OCI-LY7 (cell line): ENCODE data around the gene TASP1. TPM values are rescaled to one million over a fixed set of nuclear protein-coding genes. Genes with fewer than 3 reads are reported as not detected.

ENCODE experiments used
- BruUV-seq: library from RNA; stranded (reverse); fragments of 400-500 nt; replicated peaks from 2 replicates; lab custom pipeline; 2021; lab: Mats Ljungman, UMichigan
- CTCF ChIA-PET: fragments of 300-600 bp; sonication (Branson Sonifier 250); formaldehyde crosslinking; loops from one replicate; lab custom pipeline; 2022; ENCODE audit warnings: antibody characterized with exemption; ENCODE audit not compliant: unreplicated experiment; lab: Charles Lee
- POLR2A ChIA-PET: fragments of 300-600 bp; sonication (Branson Sonifier 250); formaldehyde crosslinking; loops from one replicate; lab custom pipeline; 2022; ENCODE audit warnings: antibody characterized with exemption; lab: Charles Lee
- DNase-seq: peaks from one replicate; pipeline ENCODE4 v3.0.0-alpha.2; 2015; ENCODE audit warnings: low spot score
- H2AFZ ChIP-seq: fragments of 200-600 bp; sonication (generic), shearing (Covaris generic); 2 replicates; pipeline ENCODE4 v1.6.1; 2014; ENCODE audit warnings: mild to moderate bottlenecking, antibody characterized with exemption, low read length, moderate library complexity
- H3K27ac ChIP-seq: fragments of 200-600 bp; sonication (generic); 2 replicates; pipeline ENCODE4 v1.5.1; 2014; ENCODE audit warnings: mixed run types, low read depth, mild to moderate bottlenecking, moderate library complexity, low read length, inconsistent platforms; ENCODE audit not compliant: poor library complexity, severe bottlenecking
- H3K36me3 ChIP-seq: fragments of 200-600 bp; sonication (generic); 2 replicates; pipeline ENCODE4 v1.6.1; 2014; ENCODE audit warnings: mild to moderate bottlenecking, antibody characterized with exemption, low read length, moderate library complexity, mixed read lengths; ENCODE audit not compliant: insufficient read depth
- H3K4me1 ChIP-seq: fragments of 200-600 bp; sonication (generic); 2 replicates; pipeline ENCODE4 v1.5.1; 2014; ENCODE audit warnings: mild to moderate bottlenecking, low read length; ENCODE audit not compliant: insufficient read depth, poor library complexity, severe bottlenecking
- H3K4me2 ChIP-seq: fragments of 200-600 bp; sonication (generic); 2 replicates; pipeline ENCODE4 v1.6.1; 2014; ENCODE audit warnings: mild to moderate bottlenecking, low read length
- H3K4me3 ChIP-seq: fragments of 200-600 bp; sonication (generic); 2 replicates; pipeline ENCODE4 v1.5.1; 2014; ENCODE audit warnings: mild to moderate bottlenecking, low read depth, low read length; ENCODE audit not compliant: poor library complexity, severe bottlenecking
- H3K79me2 ChIP-seq: fragments of 200-600 bp; sonication (generic); 2 replicates; pipeline ENCODE4 v1.6.1; 2016; ENCODE audit warnings: low read depth, mild to moderate bottlenecking, low read length, moderate library complexity, mixed read lengths; ENCODE audit not compliant: insufficient read depth
- H3K9me2 ChIP-seq: fragments of 200-600 bp; sonication (generic); 2 replicates; pipeline ENCODE4 v1.6.1; 2016; ENCODE audit warnings: mild to moderate bottlenecking, low read length, mixed read lengths; ENCODE audit not compliant: insufficient read depth
- H3K9me3 ChIP-seq: fragments of 200-600 bp; sonication (generic); 2 replicates; pipeline ENCODE4 v1.6.1; 2014; ENCODE audit warnings: mild to moderate bottlenecking, mixed run types, low read length, mixed read lengths
- H4K20me1 ChIP-seq: fragments of 200-600 bp; sonication (generic); 2 replicates; pipeline ENCODE4 v1.6.1; 2014; ENCODE audit warnings: mild to moderate bottlenecking, antibody characterized with exemption, low read length, moderate library complexity, mixed read lengths; ENCODE audit not compliant: insufficient read depth
- CTCF ChIP-seq: fragments of 200-600 bp; sonication (generic); conservative IDR thresholded peaks from 2 replicates; pipeline ENCODE4 v1.5.1; 2014; ENCODE audit warnings: mild to moderate bottlenecking, antibody characterized with exemption, low read length, moderate library complexity, mixed read lengths
- EZH2phosphoT487 ChIP-seq: fragments of 200-600 bp; sonication (generic); IDR thresholded peaks from 2 replicates; pipeline ENCODE4 v1.6.1; 2018; ENCODE audit warnings: low read depth, borderline replicate concordance, mild to moderate bottlenecking, mixed run types, antibody characterized with exemption, low read length, moderate library complexity, mixed read lengths
- intact Hi-C: fragments of 100-400 bp; cut with micrococcal nuclease; formaldehyde crosslinking; loops from one replicate; pipeline ENCODE4 v1.10.0; 2022; ENCODE audit not compliant: unreplicated experiment
- total RNA-seq, 2 experiments: library from RNA; depleted of rRNA in 1 of 2; stranded (reverse); fragments of >200 nt in 1 of 2; shearing (Covaris generic) in 1 of 2; gene quantifications; 2 replicates each; pipeline ENCODE4 v1.2.3, GENCODE V29; 2014 to 2022

Gene TASP1
- total RNA-seq, 2 experiments from 2014 or later: 12.9 to 15.5 TPM

DNA sequence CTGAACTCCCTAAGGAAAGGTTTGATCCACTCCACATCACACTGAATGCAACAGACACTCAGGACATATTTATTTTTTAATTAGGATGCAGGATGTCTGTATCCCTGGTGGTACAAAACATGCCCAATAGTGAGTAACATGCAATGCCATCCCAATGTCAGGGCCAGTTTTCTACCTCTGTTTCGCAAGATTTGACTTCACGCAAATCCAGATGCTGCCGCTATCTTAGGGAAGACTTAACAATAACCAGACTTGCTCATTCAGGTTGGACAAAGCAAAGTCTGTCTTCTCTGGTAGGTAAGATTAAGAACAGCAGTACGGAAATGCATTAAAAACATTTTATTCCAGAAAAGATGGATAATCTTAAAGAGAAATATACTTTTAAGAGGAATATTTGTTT, 103.1 kb downstream of the TASP1 start:
- H3K9me3 ChIP-seq: no peaks in the 10 kb centered on the region
- H3K4me2 ChIP-seq: no peak overlapping the region
- H3K4me3 ChIP-seq: no peak overlapping the region
- intact Hi-C loops: no loop called here
- H4K20me1 ChIP-seq: no peaks in the 10 kb centered on the region; the same call in 1 of the 2 replicates
- no peaks in the 10 kb centered on the region for H3K4me1 ChIP-seq
- no peaks in the 10 kb centered on the region for H3K9me2 ChIP-seq
- no TSS peak for BruUV-seq
- POLR2A ChIA-PET: no interaction called here
- no peak overlapping the region for H2AFZ ChIP-seq
- DNase-seq: no peak
- CTCF ChIA-PET: no interaction called here
- TF ChIP-seq EZH2phosphoT487 (no peak), CTCF (no peak)
- H3K79me2 ChIP-seq: no peaks in the 10 kb centered on the region
- H3K27ac ChIP-seq: no peak overlapping the region
- no peaks in the 10 kb centered on the region for H3K36me3 ChIP-seq

DNA sequence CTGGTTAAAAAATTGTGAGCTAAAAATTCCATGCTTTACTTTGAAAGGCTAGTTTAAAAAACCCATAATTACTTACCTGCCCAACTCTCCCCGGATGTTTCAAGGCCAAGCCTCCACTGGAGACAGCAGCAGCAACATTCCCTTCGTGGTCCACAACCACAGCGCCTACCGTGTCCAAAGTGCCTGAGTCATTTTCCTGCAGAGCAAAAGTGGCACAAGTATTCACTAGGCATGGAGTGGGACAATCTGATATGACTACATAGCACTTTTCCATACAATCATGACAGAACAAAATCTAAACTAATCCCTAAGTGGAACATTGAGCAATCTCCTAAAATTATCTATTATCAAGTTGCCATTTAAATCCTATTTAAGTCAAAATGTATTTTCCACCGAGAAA, 104.8 kb downstream of the TASP1 start:
- no TSS peak for BruUV-seq
- Histone ChIP-seq H3K9me2 (no peaks in the 10 kb centered on the region), H3K79me2 (no peaks in the 10 kb centered on the region), H3K4me2 (no peak overlapping the region), H3K4me1 (no peaks in the 10 kb centered on the region), H2AFZ (no peak overlapping the region), H4K20me1 (no peaks in the 10 kb centered on the region; the same call in 1 of the 2 replicates), H3K27ac (no peak overlapping the region), H3K36me3 (no peaks in the 10 kb centered on the region), H3K4me3 (no peak overlapping the region), H3K9me3 (no peaks in the 10 kb centered on the region)
- DNase-seq: no peak
- TF ChIP-seq EZH2phosphoT487 (no peak), CTCF (no peak)
- intact Hi-C loops: no loop called here
- ChIA-PET CTCF (no interaction called here), POLR2A (interaction anchor here (0.9 kb wide), 1 partner anchor 9 kb away, joined by 3 read pairs; no protein-coding TSS in a partner anchor)

DNA sequence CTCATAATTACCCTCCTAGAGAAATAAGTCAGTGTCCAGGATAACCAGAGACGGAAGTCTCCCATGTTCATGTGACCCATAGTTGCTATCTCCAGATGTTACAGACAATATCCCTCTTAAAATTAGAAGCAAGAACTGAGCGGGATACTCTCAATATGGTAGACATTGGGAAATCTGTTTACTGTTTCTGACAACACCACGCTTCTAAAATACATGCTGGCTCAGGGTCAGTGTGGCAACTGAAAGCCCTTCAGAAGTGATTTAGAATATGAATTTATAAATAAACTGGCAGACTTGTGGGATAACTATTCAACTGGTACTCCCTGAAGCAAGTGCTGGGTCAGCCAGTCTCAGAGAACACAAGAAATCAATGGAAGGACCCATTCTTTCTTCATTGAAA, 108.6 kb downstream of the TASP1 start:
- DNase-seq: no peak
- no peak for TF ChIP-seq EZH2phosphoT487
- TF ChIP-seq CTCF: no peak
- H3K9me3 ChIP-seq: no peaks in the 10 kb centered on the region
- intact Hi-C loops: no loop called here
- no peaks in the 10 kb centered on the region for H3K4me1 ChIP-seq
- POLR2A ChIA-PET: interaction anchor here (0.9 kb wide), 1 partner anchor 225 kb away, joined by 3 read pairs; no protein-coding TSS in a partner anchor
- H3K4me3 ChIP-seq: no peak overlapping the region
- H3K36me3 ChIP-seq: no peaks in the 10 kb centered on the region
- no peak overlapping the region for H3K27ac ChIP-seq
- H3K9me2 ChIP-seq: no peaks in the 10 kb centered on the region
- no TSS peak for BruUV-seq
- no peak overlapping the region for H2AFZ ChIP-seq
- no peaks in the 10 kb centered on the region for H4K20me1 ChIP-seq
- CTCF ChIA-PET: no interaction called here
- H3K4me2 ChIP-seq: no peak overlapping the region
- H3K79me2 ChIP-seq: no peaks in the 10 kb centered on the region
